Activated CD4-positive, alpha-beta memory T cell treated with anti-CD3 and anti-CD28 coated beads, Interleukin-2, amount 10 ng/mL, durations not matched to agents 7 days and 5 days (primary cell): ENCODE measurements around the gene MTUS2. TPM values are rescaled to one million over a fixed set of nuclear protein-coding genes. Genes with fewer than 3 reads are reported as not detected.

Experiments
- CTCF ChIA-PET: fragments of 350-600 bp; sonication (Branson Sonifier 250); formaldehyde crosslinking; loops from one replicate; lab custom pipeline; 2021; ENCODE audit warnings: antibody characterized with exemption, inconsistent platforms; lab: Charles Lee
- POLR2A ChIA-PET: fragments of 350-600 bp; sonication (Branson Sonifier 250); formaldehyde crosslinking; loops from one replicate; lab custom pipeline; 2021; ENCODE audit warnings: antibody characterized with exemption; lab: Charles Lee
- DNase-seq: peaks from one replicate; pipeline ENCODE4 v3.0.0-alpha.2; 2020
- H3K27ac Mint-ChIP-seq: one replicate; pipeline ENCODE4 v1.8.0; 2021; ENCODE audit warnings: mild to moderate bottlenecking, mixed read lengths
- H3K27me3 Mint-ChIP-seq: one replicate; pipeline ENCODE4 v1.8.0; 2021; ENCODE audit warnings: mixed read lengths
- H3K36me3 Mint-ChIP-seq: one replicate; pipeline ENCODE4 v1.8.0; 2021; ENCODE audit warnings: low read depth, mixed read lengths
- H3K4me1 Mint-ChIP-seq: one replicate; pipeline ENCODE4 v1.8.0; 2021; ENCODE audit warnings: mixed read lengths
- H3K4me3 Mint-ChIP-seq: one replicate; pipeline ENCODE4 v1.8.0; 2021; ENCODE audit warnings: mild to moderate bottlenecking, mixed read lengths
- H3K9me3 Mint-ChIP-seq: one replicate; pipeline ENCODE4 v1.8.0; 2021; ENCODE audit warnings: mixed read lengths
- total RNA-seq, 2 experiments: library from RNA; stranded (reverse); gene quantifications; one replicate each; pipeline ENCODE4 v1.2.3, GENCODE V29; 2021

The MTUS2 gene
- total RNA-seq, 2 experiments from 2014 or later: not detected

- no peak for DNase-seq
- H3K9me3 Mint-ChIP-seq: no peaks in the 10 kb centered on the region
- ChIA-PET CTCF (interaction anchor here (1.3 kb wide), 1 partner anchor 30 kb away, joined by 3 read pairs; no protein-coding TSS in a partner anchor), POLR2A (interaction anchor here (1.1 kb wide), 1 partner anchor 8 kb away, joined by 3 read pairs; no protein-coding TSS in a partner anchor)
- H3K4me1 Mint-ChIP-seq: peaks cover 33% of the 10 kb centered on the region
- no peak overlapping the region for H3K4me3 Mint-ChIP-seq
- H3K36me3 Mint-ChIP-seq: peaks cover 27% of the 10 kb centered on the region
- H3K27me3 Mint-ChIP-seq: no peaks in the 10 kb centered on the region
- H3K27ac Mint-ChIP-seq: peak overlapping the region; percentile 4
Measured at GRCh38 chr13:29537736-29538651, 717.9 kb downstream of the MTUS2 start.

GRCh38 chr13:29538652-29539040, 718.5 kb downstream of the MTUS2 start:
- CTCF ChIA-PET: no interaction called here
- Mint-ChIP-seq H3K36me3 (peaks cover 24% of the 10 kb centered on the region), H3K4me1 (peaks cover 40% of the 10 kb centered on the region), H3K27me3 (no peaks in the 10 kb centered on the region), H3K9me3 (no peaks in the 10 kb centered on the region), H3K4me3 (no peak overlapping the region), H3K27ac (no peak overlapping the region)
- POLR2A ChIA-PET: interaction anchor here (1.1 kb wide), 1 partner anchor 9 kb away, joined by 3 read pairs; no protein-coding TSS in a partner anchor
- DNase-seq: no peak

- ChIA-PET CTCF (no interaction called here), POLR2A (no interaction called here)
- DNase-seq: no peak
- no peak overlapping the region for H3K27ac Mint-ChIP-seq
- peaks cover 17% of the 10 kb centered on the region for H3K36me3 Mint-ChIP-seq
- peaks cover 51% of the 10 kb centered on the region for H3K4me1 Mint-ChIP-seq
- H3K4me3 Mint-ChIP-seq: no peak overlapping the region
- no peaks in the 10 kb centered on the region for H3K9me3 Mint-ChIP-seq
- no peaks in the 10 kb centered on the region for H3K27me3 Mint-ChIP-seq
Measured at GRCh38 chr13:29539856-29540255, 719.7 kb downstream of the MTUS2 start.

GRCh38 chr13:29540334-29540733, 720.2 kb downstream of the MTUS2 start:
- ChIA-PET CTCF (no interaction called here), POLR2A (no interaction called here)
- peaks cover 19% of the 10 kb centered on the region for H3K36me3 Mint-ChIP-seq
- no peak for DNase-seq
- H3K9me3 Mint-ChIP-seq: no peaks in the 10 kb centered on the region
- no peaks in the 10 kb centered on the region for H3K27me3 Mint-ChIP-seq
- H3K4me1 Mint-ChIP-seq: peaks cover 51% of the 10 kb centered on the region
- H3K4me3 Mint-ChIP-seq: no peak overlapping the region
- H3K27ac Mint-ChIP-seq: no peak overlapping the region

- no peaks in the 10 kb centered on the region for H3K9me3 Mint-ChIP-seq
- H3K4me3 Mint-ChIP-seq: no peak overlapping the region
- H3K27ac Mint-ChIP-seq: peak overlapping the region; percentile 5
- H3K27me3 Mint-ChIP-seq: no peaks in the 10 kb centered on the region
- peaks cover 20% of the 10 kb centered on the region for H3K36me3 Mint-ChIP-seq
- DNase-seq: no peak
- ChIA-PET POLR2A (no interaction called here), CTCF (no interaction called here)
- H3K4me1 Mint-ChIP-seq: peaks cover 52% of the 10 kb centered on the region
Measured at GRCh38 chr13:29540799-29541198, 720.7 kb downstream of the MTUS2 start.

GRCh38 chr13:29541400-29541799, 721.3 kb downstream of the MTUS2 start:
- peak overlapping the region; percentile 5 for H3K27ac Mint-ChIP-seq
- H3K4me1 Mint-ChIP-seq: peaks cover 54% of the 10 kb centered on the region
- H3K4me3 Mint-ChIP-seq: no peak overlapping the region
- H3K9me3 Mint-ChIP-seq: no peaks in the 10 kb centered on the region
- H3K27me3 Mint-ChIP-seq: no peaks in the 10 kb centered on the region
- no peak for DNase-seq
- peaks cover 16% of the 10 kb centered on the region for H3K36me3 Mint-ChIP-seq
- ChIA-PET CTCF (no interaction called here), POLR2A (no interaction called here)

- Mint-ChIP-seq H3K36me3 (peaks cover 18% of the 10 kb centered on the region), H3K4me3 (no peak overlapping the region), H3K4me1 (peaks cover 51% of the 10 kb centered on the region), H3K27ac (no peak overlapping the region), H3K27me3 (no peaks in the 10 kb centered on the region), H3K9me3 (no peaks in the 10 kb centered on the region)
- ChIA-PET POLR2A (no interaction called here), CTCF (no interaction called here)
- no peak for DNase-seq
Measured at GRCh38 chr13:29542381-29542780, 722.2 kb downstream of the MTUS2 start.

- Mint-ChIP-seq H3K9me3 (no peaks in the 10 kb centered on the region), H3K4me3 (no peak overlapping the region), H3K27me3 (no peaks in the 10 kb centered on the region), H3K36me3 (peaks cover 17% of the 10 kb centered on the region), H3K4me1 (peaks cover 41% of the 10 kb centered on the region), H3K27ac (no peak overlapping the region)
- peak; percentile 32 for DNase-seq
- CTCF ChIA-PET: no interaction called here
- POLR2A ChIA-PET: no interaction called here
Measured at GRCh38 chr13:29543230-29544215, 723.4 kb downstream of the MTUS2 start.

- Mint-ChIP-seq H3K27ac (no peak overlapping the region), H3K4me3 (no peak overlapping the region), H3K9me3 (no peaks in the 10 kb centered on the region), H3K36me3 (peaks cover 32% of the 10 kb centered on the region), H3K27me3 (no peaks in the 10 kb centered on the region), H3K4me1 (peaks cover 32% of the 10 kb centered on the region)
- no peak for DNase-seq
- CTCF ChIA-PET: no interaction called here
- POLR2A ChIA-PET: no interaction called here
Measured at GRCh38 chr13:29545988-29546387, 725.8 kb downstream of the MTUS2 start.

GRCh38 chr13:29546662-29547061, 726.5 kb downstream of the MTUS2 start:
- no peak for DNase-seq
- ChIA-PET POLR2A (no interaction called here), CTCF (no interaction called here)
- Mint-ChIP-seq H3K27me3 (no peaks in the 10 kb centered on the region), H3K4me1 (peaks cover 26% of the 10 kb centered on the region), H3K4me3 (no peak overlapping the region), H3K27ac (no peak overlapping the region), H3K9me3 (no peaks in the 10 kb centered on the region), H3K36me3 (peaks cover 35% of the 10 kb centered on the region)

- CTCF ChIA-PET: no interaction called here
Measured at GRCh38 chr13:29547153-29547552, 727.0 kb downstream of the MTUS2 start.

GRCh38 chr13:29548722-29549121, 728.6 kb downstream of the MTUS2 start:
- DNase-seq: no peak
- no peak overlapping the region for H3K27ac Mint-ChIP-seq
- peaks cover 13% of the 10 kb centered on the region for H3K4me1 Mint-ChIP-seq
- H3K9me3 Mint-ChIP-seq: no peaks in the 10 kb centered on the region
- ChIA-PET CTCF (no interaction called here), POLR2A (no interaction called here)
- H3K4me3 Mint-ChIP-seq: no peak overlapping the region
- H3K27me3 Mint-ChIP-seq: no peaks in the 10 kb centered on the region
- peaks cover 55% of the 10 kb centered on the region for H3K36me3 Mint-ChIP-seq

More at GRCh38 chr13:29547153-29547552, 727.0 kb downstream of the MTUS2 start:
- Mint-ChIP-seq H3K27me3 (no peaks in the 10 kb centered on the region), H3K4me3 (no peak overlapping the region), H3K36me3 (peaks cover 40% of the 10 kb centered on the region), H3K27ac (no peak overlapping the region), H3K9me3 (no peaks in the 10 kb centered on the region), H3K4me1 (peaks cover 26% of the 10 kb centered on the region)
- no peak for DNase-seq
- POLR2A ChIA-PET: no interaction called here
